NT2/D1 (cell line): ENCODE results near the gene NPAT.

Experiments used
- SUZ12 ChIP-seq: IDR thresholded peaks from 2 replicates; pipeline ENCODE4 v1.6.1; 2011; ENCODE audit not compliant: insufficient read length, insufficient read depth; ENCODE audit errors: extremely low read depth
- YY1 ChIP-seq: IDR thresholded peaks from 2 replicates; pipeline ENCODE4 v1.6.1; 2011; ENCODE audit not compliant: insufficient read length, insufficient read depth

- TF ChIP-seq SUZ12 (no peak), YY1 (no peak)
These were observed 106.8 kb downstream of the NPAT start for GRCh38 chr11:108115500-108116140.
